Neural progenitor cell (in vitro differentiated cells): ENCODE data around the gene EDN3.

Experiments
- EZH2phosphoT487 ChIP-seq: fragments of 200-600 bp; sonication (generic); IDR thresholded peaks from 2 replicates; pipeline ENCODE4 v1.6.1; 2017; ENCODE audit warnings: antibody characterized with exemption
- TF ChIP-seq, protein P1 (sequence below): fragments of 200-600 bp; sonication (generic); IDR thresholded peaks from 2 replicates; pipeline ENCODE4 v1.5.1; 2017; ENCODE audit warnings: antibody characterized with exemption, mild to moderate bottlenecking

DNA sequence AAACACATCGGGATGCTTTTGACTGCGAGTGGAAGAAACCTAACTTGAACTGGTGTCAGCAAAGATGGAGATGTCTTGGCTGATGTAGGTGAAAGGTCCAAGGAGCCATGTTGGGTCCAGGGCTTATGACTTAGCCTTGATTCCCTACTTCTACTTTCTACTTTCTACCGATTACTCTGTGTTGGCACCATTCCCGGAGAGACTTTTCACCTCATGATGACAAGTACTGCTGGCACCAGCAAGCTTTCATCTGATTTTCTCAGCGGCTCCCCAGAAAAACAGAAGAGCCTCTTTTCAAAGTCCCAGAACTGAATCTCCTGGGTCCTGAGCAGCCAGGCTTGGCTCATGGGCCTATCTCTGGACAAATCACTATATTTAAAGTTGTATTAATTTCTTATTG, 4.9 kb upstream of the EDN3 start:
- TF ChIP-seq, protein P1, sequence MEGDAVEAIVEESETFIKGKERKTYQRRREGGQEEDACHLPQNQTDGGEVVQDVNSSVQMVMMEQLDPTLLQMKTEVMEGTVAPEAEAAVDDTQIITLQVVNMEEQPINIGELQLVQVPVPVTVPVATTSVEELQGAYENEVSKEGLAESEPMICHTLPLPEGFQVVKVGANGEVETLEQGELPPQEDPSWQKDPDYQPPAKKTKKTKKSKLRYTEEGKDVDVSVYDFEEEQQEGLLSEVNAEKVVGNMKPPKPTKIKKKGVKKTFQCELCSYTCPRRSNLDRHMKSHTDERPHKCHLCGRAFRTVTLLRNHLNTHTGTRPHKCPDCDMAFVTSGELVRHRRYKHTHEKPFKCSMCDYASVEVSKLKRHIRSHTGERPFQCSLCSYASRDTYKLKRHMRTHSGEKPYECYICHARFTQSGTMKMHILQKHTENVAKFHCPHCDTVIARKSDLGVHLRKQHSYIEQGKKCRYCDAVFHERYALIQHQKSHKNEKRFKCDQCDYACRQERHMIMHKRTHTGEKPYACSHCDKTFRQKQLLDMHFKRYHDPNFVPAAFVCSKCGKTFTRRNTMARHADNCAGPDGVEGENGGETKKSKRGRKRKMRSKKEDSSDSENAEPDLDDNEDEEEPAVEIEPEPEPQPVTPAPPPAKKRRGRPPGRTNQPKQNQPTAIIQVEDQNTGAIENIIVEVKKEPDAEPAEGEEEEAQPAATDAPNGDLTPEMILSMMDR: no peak
- TF ChIP-seq EZH2phosphoT487: no peak
